Stomach (tissue), 4 donors: ENCODE data around the gene FES.

Experiments used
- POLR2A ChIP-seq, 4 donors: fragments of 450-650 bp; IDR thresholded peaks; one replicate each; pipeline ENCODE4 v1.6.1; 2016; ENCODE audit warnings: antibody characterized with exemption in 4 of 4, control low read depth in 2 of 4, mild to moderate bottlenecking in 1 of 4, moderate library complexity in 1 of 4
- POLR2AphosphoS5 ChIP-seq, 3 donors: sonication (generic); formaldehyde crosslinking; IDR thresholded peaks; one replicate each; pipeline ENCODE4 v1.6.1; 2016; ENCODE audit warnings: antibody characterized with exemption in 3 of 3
- TF ChIP-seq, protein P1 (sequence below), 7 experiments: fragments of 450-650 bp in 4 of 7; fragments of 200-600 bp in 3 of 7; sonication (generic) in 3 of 7; IDR thresholded peaks; one replicate each; pipeline ENCODE4 v1.5.1; 2016 to 2019; ENCODE audit warnings: antibody characterized with exemption in 7 of 7, control low read depth in 2 of 7, mild to moderate bottlenecking in 1 of 7

DNA sequence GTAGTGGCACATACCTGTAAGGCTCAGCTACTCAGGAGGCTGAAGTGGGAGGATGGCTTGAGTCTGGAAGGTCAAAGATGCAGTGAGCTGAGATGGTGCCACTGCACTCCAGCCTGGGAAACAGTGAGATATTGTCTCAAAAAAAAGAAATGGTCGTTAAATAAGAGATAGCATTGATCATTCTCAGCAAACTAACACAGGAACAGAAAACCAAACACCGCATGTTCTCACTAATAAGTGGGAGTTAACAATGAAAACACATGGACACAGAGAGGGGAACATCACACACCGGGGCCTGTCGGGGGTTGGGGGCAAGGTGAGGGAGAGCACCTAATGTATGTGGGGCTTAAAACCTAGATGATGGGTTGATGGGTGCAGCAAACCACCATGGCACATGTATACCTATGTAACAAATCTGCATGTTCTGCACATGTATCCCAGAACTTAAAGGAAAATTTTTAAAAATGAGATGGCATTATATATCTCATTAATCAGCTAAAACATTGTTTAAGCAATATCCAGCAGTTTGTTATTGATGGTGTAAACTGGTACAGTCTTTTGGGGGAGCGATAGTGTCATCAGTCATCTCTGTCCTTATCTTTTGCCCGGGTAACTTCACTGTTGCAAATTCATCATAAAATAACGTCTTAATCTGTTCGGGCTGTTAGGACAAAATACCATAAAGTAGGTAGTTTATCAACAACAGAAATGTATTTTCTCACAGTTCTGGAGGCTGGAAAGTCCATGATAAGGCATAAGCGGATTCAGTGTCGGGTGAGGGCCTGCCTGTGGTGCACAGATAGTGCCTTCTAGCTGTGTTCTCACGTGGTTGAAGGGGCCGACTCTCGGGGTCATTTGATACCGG is 17.1 kb downstream of the FES start:
- TF ChIP-seq, protein P1, sequence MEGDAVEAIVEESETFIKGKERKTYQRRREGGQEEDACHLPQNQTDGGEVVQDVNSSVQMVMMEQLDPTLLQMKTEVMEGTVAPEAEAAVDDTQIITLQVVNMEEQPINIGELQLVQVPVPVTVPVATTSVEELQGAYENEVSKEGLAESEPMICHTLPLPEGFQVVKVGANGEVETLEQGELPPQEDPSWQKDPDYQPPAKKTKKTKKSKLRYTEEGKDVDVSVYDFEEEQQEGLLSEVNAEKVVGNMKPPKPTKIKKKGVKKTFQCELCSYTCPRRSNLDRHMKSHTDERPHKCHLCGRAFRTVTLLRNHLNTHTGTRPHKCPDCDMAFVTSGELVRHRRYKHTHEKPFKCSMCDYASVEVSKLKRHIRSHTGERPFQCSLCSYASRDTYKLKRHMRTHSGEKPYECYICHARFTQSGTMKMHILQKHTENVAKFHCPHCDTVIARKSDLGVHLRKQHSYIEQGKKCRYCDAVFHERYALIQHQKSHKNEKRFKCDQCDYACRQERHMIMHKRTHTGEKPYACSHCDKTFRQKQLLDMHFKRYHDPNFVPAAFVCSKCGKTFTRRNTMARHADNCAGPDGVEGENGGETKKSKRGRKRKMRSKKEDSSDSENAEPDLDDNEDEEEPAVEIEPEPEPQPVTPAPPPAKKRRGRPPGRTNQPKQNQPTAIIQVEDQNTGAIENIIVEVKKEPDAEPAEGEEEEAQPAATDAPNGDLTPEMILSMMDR (IDR thresholded peaks at IDR 0.05), result no peak
- TF ChIP-seq POLR2AphosphoS5 (IDR thresholded peaks at IDR 0.05) (no peak), POLR2A (IDR thresholded peaks at IDR 0.05) (no peak)
